ENCODE data around the gene SECISBP2. TPM values are rescaled to one million over a fixed set of nuclear protein-coding genes. Genes with fewer than 3 reads are reported as not detected.

Gene SECISBP2
- total RNA-seq, 1 donor: 32.6 TPM

- peak; percentile 100 for DNase-seq (ENCODE audit: low read depth)
- TF ChIP-seq, protein P1, sequence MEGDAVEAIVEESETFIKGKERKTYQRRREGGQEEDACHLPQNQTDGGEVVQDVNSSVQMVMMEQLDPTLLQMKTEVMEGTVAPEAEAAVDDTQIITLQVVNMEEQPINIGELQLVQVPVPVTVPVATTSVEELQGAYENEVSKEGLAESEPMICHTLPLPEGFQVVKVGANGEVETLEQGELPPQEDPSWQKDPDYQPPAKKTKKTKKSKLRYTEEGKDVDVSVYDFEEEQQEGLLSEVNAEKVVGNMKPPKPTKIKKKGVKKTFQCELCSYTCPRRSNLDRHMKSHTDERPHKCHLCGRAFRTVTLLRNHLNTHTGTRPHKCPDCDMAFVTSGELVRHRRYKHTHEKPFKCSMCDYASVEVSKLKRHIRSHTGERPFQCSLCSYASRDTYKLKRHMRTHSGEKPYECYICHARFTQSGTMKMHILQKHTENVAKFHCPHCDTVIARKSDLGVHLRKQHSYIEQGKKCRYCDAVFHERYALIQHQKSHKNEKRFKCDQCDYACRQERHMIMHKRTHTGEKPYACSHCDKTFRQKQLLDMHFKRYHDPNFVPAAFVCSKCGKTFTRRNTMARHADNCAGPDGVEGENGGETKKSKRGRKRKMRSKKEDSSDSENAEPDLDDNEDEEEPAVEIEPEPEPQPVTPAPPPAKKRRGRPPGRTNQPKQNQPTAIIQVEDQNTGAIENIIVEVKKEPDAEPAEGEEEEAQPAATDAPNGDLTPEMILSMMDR (IDR thresholded peaks at IDR 0.05; ENCODE audit: insufficient read depth, low read length): no peak
- peak within 1 kb of the TSS; percentile 84 for H3K4me3 ChIP-seq (ENCODE audit: low read depth, low read length)
Observed at GRCh38 chr9:89310475-89311345, 7.6 kb upstream of the SECISBP2 start, which contains the start of gene CKS2. TSS of gene CKS2 (plus strand) at chr9:89311195. CDS start at chr9:89311293, 98 bp downstream.

DNA sequence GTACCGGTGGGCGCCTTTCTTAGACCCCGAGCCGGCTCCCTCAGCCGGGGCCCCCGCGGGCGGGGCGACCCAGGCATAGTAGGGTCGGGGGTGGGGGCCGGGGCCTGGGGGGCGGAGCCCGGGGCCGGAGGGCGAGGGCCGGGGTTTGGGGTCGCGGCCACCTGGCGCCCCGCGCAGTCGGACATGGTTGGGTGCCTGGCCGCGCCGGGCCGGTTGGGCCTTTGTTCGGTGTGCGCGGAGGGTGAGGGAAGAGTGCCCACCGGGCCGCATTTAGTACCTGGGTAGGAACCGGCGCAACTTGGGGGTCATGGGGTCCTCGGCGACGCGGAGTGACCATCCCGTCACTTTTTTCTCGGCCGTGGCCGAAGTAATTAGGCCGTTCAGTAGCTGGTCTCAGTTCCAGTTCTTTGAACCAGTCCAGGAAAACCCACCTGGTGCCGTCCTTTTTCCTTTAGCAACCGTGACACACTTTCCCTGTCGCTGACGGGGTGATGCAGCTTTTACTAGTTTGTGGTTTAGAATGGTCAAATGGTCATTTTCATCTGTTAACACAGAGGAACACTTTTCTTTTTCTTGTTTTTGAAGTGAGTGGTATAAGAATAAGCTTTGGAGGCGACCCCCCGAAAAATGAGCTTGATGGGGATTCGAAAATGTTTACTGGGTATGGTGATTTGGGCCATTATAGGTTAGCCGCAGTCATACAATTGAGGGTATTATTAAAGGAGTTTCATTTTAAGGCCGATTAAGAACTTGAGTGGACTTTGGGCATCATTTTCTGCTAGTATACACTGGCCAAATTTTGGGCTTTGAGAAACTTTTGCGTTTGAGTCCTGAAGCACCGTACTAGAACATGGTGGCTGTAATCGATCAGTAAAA lies 6.7 kb upstream of the SECISBP2 start:
- TF ChIP-seq, protein P1 (IDR thresholded peaks at IDR 0.05; ENCODE audit: insufficient read depth, low read length): no peak
- peak; percentile 40 for DNase-seq (ENCODE audit: low read depth)
- H3K4me3 ChIP-seq (ENCODE audit: low read depth, low read length): peak overlapping the region; percentile 84

DNA sequence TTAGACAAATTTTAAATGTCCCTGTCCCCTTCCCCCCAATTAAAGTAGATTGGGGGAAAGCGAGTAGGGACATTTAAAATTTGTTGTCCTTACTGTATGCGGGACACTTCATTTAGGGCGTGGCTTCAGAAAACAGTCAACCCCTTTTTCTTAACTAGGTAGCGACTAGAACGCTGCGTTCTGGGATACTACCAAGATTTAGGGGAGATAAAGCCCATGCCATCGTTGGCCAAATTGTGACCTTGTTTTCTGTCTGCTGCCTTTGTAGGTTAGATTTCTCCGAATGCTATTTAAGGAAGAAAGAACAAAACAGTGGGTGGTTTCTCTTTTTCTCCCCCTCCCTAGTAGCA lies 6.1 kb upstream of the SECISBP2 start:
- H3K4me3 ChIP-seq (ENCODE audit: low read depth, low read length): peak overlapping the region; percentile 84
- peak; percentile 37 for DNase-seq (ENCODE audit: low read depth)
- TF ChIP-seq, protein P1 (IDR thresholded peaks at IDR 0.05; ENCODE audit: insufficient read depth, low read length): no peak

GRCh38 chr9:89313842-89314241 lies 4.5 kb upstream of the SECISBP2 start:
- peak; percentile 25 for DNase-seq (ENCODE audit: low read depth)
- H3K4me3 ChIP-seq (ENCODE audit: low read depth, low read length): peak overlapping the region; percentile 84
- TF ChIP-seq, protein P1 (IDR thresholded peaks at IDR 0.05; ENCODE audit: insufficient read depth, low read length): no peak

GRCh38 chr9:89314955-89315354 lies 3.3 kb upstream of the SECISBP2 start:
- TF ChIP-seq, protein P1 (IDR thresholded peaks at IDR 0.05; ENCODE audit: insufficient read depth, low read length): no peak
- peak overlapping the region; percentile 4 for H3K4me3 ChIP-seq (ENCODE audit: low read depth, low read length)
- DNase-seq (ENCODE audit: low read depth): no peak

- no peak for DNase-seq (ENCODE audit: low read depth)
- TF ChIP-seq, protein P1 (IDR thresholded peaks at IDR 0.05; ENCODE audit: insufficient read depth, low read length): no peak
- no peak overlapping the region for H3K4me3 ChIP-seq (ENCODE audit: low read depth, low read length)
Observed at GRCh38 chr9:89315482-89315881, 2.8 kb upstream of the SECISBP2 start.
